ENCODE measurements around the gene PTBP1. TPM values are rescaled to one million over a fixed set of nuclear protein-coding genes. Genes with fewer than 3 reads are reported as not detected.
"Not testable (repeated sequence)": the region's sequence is repeated elsewhere in the genome, so short reads cannot be mapped to it uniquely, and the experiment has no call there.

PTBP1 gene
- total and polyA plus RNA-seq, 4 donors: 72.9 to 147 (median 87.3) TPM

DNA sequence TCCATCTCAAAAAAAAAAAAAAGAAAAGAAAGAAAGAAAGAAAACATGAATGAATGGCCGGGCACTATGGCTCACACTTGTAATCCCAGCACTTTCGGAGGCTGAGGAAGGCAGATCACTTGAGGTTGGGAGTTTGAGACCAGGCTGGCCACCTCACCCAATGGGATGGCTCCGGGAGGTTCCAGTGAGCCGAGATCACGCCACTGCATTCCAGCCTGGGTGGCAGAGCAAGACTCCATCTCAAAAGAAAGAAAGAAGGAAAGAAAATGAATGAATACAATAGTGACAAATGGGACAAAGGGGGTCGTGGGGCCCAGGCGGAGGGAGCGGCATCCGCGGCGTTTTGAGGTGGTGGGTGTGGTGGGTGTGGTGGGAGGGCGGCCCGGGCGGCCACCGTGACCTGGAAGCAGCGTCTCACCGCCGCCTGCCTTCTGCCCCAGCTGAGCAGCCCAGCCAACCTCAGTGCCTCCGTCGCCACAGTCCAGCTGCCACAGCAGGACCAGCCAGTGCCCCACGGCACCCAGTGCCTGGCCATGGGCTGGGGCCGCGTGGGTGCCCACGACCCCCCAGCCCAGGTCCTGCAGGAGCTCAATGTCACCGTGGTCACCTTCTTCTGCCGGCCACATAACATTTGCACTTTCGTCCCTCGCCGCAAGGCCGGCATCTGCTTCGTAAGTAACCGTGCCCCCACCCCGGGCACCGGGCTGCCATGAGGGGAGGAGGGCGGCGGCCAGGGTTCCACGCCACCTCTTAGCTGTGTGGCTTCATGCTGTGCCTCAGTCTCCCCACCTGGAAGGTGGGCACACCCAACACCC lies 48.7 kb downstream of the PTBP1 start (continued):
- TF ChIP-seq, protein P1, sequence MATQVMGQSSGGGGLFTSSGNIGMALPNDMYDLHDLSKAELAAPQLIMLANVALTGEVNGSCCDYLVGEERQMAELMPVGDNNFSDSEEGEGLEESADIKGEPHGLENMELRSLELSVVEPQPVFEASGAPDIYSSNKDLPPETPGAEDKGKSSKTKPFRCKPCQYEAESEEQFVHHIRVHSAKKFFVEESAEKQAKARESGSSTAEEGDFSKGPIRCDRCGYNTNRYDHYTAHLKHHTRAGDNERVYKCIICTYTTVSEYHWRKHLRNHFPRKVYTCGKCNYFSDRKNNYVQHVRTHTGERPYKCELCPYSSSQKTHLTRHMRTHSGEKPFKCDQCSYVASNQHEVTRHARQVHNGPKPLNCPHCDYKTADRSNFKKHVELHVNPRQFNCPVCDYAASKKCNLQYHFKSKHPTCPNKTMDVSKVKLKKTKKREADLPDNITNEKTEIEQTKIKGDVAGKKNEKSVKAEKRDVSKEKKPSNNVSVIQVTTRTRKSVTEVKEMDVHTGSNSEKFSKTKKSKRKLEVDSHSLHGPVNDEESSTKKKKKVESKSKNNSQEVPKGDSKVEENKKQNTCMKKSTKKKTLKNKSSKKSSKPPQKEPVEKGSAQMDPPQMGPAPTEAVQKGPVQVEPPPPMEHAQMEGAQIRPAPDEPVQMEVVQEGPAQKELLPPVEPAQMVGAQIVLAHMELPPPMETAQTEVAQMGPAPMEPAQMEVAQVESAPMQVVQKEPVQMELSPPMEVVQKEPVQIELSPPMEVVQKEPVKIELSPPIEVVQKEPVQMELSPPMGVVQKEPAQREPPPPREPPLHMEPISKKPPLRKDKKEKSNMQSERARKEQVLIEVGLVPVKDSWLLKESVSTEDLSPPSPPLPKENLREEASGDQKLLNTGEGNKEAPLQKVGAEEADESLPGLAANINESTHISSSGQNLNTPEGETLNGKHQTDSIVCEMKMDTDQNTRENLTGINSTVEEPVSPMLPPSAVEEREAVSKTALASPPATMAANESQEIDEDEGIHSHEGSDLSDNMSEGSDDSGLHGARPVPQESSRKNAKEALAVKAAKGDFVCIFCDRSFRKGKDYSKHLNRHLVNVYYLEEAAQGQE (IDR thresholded peaks at IDR 0.05): no peak
- TF ChIP-seq YY1 (IDR thresholded peaks at IDR 0.05): no peak
- TF ChIP-seq FOXA1 (IDR thresholded peaks at IDR 0.05): no peak
- no peak for TF ChIP-seq JUND (IDR thresholded peaks at IDR 0.05)

DNA sequence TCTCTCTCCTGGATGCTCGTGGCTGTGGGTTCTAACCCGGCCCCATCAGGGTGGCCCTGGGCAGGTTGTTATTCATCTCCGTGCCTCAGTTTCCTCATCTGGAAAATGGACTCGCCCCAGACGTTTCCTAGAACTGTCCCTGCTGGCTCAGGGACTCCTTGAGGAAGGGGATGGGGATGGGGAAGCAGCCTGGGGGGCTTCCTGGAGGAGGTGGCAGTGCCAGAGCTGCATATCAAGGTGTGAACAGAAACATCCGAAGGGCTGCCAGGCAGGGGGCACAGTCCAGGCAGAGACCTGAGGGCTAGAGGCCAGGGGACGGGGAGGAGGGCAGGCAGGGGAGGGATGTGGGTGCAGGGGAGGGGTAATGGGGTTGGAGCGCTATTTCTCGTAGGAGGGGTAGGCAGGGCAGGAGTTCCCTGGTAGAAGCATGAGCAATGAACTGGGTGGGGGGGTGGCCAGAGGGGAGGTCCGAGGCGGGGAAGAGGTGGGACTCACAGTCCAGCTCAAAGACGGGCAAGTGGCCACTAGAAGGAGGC lies 51.2 kb downstream of the PTBP1 start:
- 36% methylated on average over 12 of the region's 12 CpGs for whole genome bisulfite sequencing
- Histone ChIP-seq H3K4me3 (ENCODE audit: low read depth in 1 of 3, low read length in 3 of 3) (no peak overlapping the region), H3K36me3 (ENCODE audit: control insufficient read depth in 4 of 4, insufficient read depth in 3 of 4, low read depth in 1 of 4, low read length in 3 of 4) (no peaks in the 10 kb centered on the region), H3K27ac (ENCODE audit: low read depth in 1 of 2, low read length in 2 of 2) (no peak overlapping the region), H3K9ac (ENCODE audit: low read depth in 1 of 2, low read length in 2 of 2) (no peak overlapping the region), H3K4me1 (ENCODE audit: control insufficient read depth in 4 of 4, insufficient read depth in 4 of 4, low read length in 3 of 4) (peaks cover 7 to 15% (median 11%) of the 10 kb centered on the region in 4 donors), H3K9me3 (ENCODE audit: control insufficient read depth in 4 of 4, low read length in 3 of 4) (no peaks in the 10 kb centered on the region), H3K27me3 (ENCODE audit: control insufficient read depth in 4 of 4, insufficient read depth in 4 of 4, low read length in 3 of 4) (peaks cover 0 to 5% (median 1%) of the 10 kb centered on the region in 4 donors)
- no peak for DNase-seq (ENCODE audit: low spot score)
- no peak for TF ChIP-seq TAF1 (conservative IDR thresholded peaks at IDR 0.05)
- TF ChIP-seq RAD21 (IDR thresholded peaks at IDR 0.05): no peak
- no peak for TF ChIP-seq YY1 (IDR thresholded peaks at IDR 0.05)
- TF ChIP-seq EGR1 (IDR thresholded peaks at IDR 0.05; ENCODE audit: low read depth in 2 of 2): no peak
- TF ChIP-seq, protein P1 (IDR thresholded peaks at IDR 0.05): no peak
- TF ChIP-seq NR2F2 (IDR thresholded peaks at IDR 0.05): no peak
- no peak for TF ChIP-seq SP1 (IDR thresholded peaks at IDR 0.05)
- TF ChIP-seq, protein P2, sequence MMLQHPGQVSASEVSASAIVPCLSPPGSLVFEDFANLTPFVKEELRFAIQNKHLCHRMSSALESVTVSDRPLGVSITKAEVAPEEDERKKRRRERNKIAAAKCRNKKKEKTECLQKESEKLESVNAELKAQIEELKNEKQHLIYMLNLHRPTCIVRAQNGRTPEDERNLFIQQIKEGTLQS (IDR thresholded peaks at IDR 0.05): no peak
- no peak for TF ChIP-seq FOXA2 (IDR thresholded peaks at IDR 0.05)

DNA sequence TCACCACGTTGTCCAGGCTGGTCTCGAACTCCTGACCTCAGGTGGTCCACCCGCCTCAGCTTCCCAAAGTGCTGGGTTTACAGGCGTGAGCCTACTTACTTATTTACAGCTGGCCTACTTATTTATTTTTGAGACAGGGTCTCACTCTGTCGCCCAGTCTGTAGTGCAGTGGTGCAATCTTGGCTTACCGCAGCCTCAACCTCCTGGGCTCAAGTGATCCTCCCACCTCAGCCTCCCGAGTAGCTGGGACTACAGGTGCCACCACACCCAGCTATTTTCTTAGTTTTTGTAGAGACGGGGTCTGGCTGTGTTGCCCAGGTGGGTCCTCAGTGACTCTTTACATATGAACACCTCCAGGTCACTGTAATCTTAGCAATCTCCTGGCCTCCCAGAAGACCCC lies 51.9 kb downstream of the PTBP1 start:
- not testable (repeated sequence) for H3K36me3 ChIP-seq (ENCODE audit: control insufficient read depth in 4 of 4, insufficient read depth in 3 of 4, low read depth in 1 of 4, low read length in 3 of 4); H3K27ac ChIP-seq (ENCODE audit: low read depth in 1 of 2, low read length in 2 of 2); H3K9ac ChIP-seq (ENCODE audit: low read depth in 1 of 2, low read length in 2 of 2); H3K27me3 ChIP-seq (ENCODE audit: control insufficient read depth in 4 of 4, insufficient read depth in 4 of 4, low read length in 3 of 4); DNase-seq (ENCODE audit: low spot score); H3K4me3 ChIP-seq (ENCODE audit: low read depth in 1 of 3, low read length in 3 of 3); H3K9me3 ChIP-seq (ENCODE audit: control insufficient read depth in 4 of 4, low read length in 3 of 4)
- peaks cover 5 to 12% (median 8%) of the 10 kb centered on the region in 4 donors for H3K4me1 ChIP-seq (ENCODE audit: control insufficient read depth in 4 of 4, insufficient read depth in 4 of 4, low read length in 3 of 4)
- 85% methylated on average over 8 of the region's 8 CpGs for WGBS

All from liver (tissue), 9 donors.